ENCODE measurements around the gene DSTN.

The DSTN gene

DNA sequence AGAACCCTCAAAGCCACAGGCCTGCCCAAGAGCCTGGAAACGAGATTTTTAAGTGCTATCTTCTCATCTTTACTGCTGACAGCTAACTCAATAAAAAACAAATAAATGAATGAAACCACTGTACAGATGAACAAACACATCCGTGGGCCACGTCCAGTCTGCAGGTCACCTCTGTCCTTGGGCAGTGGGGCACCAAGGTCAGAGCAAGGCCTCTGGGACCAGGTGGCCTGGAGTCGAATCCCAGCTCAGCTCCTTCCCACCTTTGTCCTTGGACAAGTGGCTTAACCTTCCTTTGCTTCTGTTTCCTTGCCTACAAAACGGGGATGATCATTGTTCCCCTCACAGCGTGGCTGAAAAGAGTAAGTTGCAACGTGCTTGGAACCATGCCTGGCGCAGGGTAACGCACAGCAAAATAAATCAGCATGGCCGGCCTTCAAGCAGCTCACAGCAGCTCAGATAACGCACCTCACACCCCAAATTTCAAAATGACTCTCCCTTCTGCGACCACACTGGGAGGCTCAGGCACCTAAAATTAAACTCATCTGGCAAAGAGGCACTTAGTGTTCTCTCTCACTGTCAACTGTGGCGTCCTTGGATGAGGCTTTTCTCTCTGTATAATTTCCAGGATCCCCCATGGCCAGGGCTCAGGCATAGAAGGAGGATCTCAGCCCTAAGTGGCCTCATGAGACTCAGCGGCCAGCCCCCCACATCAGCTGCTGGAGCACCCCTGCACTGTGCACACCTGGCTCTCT is 76.5 kb downstream of the DSTN start:
- H3K27ac ChIP-seq (replicated peaks; ENCODE audit: low read length): no peak overlapping the region
- no peak overlapping the region for H2AFZ ChIP-seq (ENCODE audit: low read length)
- H4K8ac ChIP-seq (ENCODE audit: low read depth, low read length): no peak overlapping the region
- no peak overlapping the region for H3K9ac ChIP-seq (ENCODE audit: low read depth, low read length, poor library complexity)
- H3K4ac ChIP-seq (ENCODE audit: low read length): no peak overlapping the region
- no peak overlapping the region for H3K4me2 ChIP-seq (ENCODE audit: insufficient read depth, low read length, poor library complexity, severe bottlenecking)
- no peak overlapping the region for H2BK5ac ChIP-seq (ENCODE audit: low read length)
- H2AK5ac ChIP-seq (ENCODE audit: low read depth, low read length): peak overlapping the region; percentile 62
- H3K18ac ChIP-seq (ENCODE audit: low read length): peak overlapping the region; percentile 34
- H3K14ac ChIP-seq (ENCODE audit: low read length): no peak overlapping the region
- H3K27me3 ChIP-seq (ENCODE audit: control insufficient read depth in 3 of 3, insufficient read depth in 3 of 3, low read depth in 1 of 3, low read length in 3 of 3): no peaks in the 10 kb centered on the region
- H3K4me1 ChIP-seq (ENCODE audit: control insufficient read depth in 2 of 2, insufficient read depth in 1 of 2, low read depth in 1 of 2, low read length in 2 of 2): peaks cover 21 to 27% of the 10 kb centered on the region in 2 donors
- no peak overlapping the region for H2BK120ac ChIP-seq (ENCODE audit: low read depth, low read length)
- H3K9me3 ChIP-seq (replicated peaks in 1 of 2; ENCODE audit: control insufficient read depth in 2 of 2, insufficient read depth in 1 of 2, low read depth in 1 of 2, low read length in 2 of 2): no peaks in the 10 kb centered on the region
- WGBS, 2 donors (ENCODE audit: extremely low coverage in 2 of 2, insufficient read length in 2 of 2, insufficient replicate concordance in 1 of 2): no CpG with 5 or more reads among the region's 14 CpGs
- H2BK15ac ChIP-seq (ENCODE audit: low read length): no peak overlapping the region
- peaks cover 3% of the 10 kb centered on the region for H3K79me1 ChIP-seq (ENCODE audit: low read depth, low read length)
- H3K4me3 ChIP-seq (ENCODE audit: low read length in 2 of 2): no peak overlapping the region
- H2BK12ac ChIP-seq (ENCODE audit: low read length): no peak overlapping the region
- no peak overlapping the region for H4K91ac ChIP-seq (ENCODE audit: low read depth, low read length, poor library complexity)
- DNase-seq (ENCODE audit: low spot score): no peak
- no peak overlapping the region for H3K23ac ChIP-seq (ENCODE audit: low read depth, low read length, poor library complexity)
- H3K36me3 ChIP-seq (replicated peaks in 1 of 2; ENCODE audit: control insufficient read depth in 2 of 2, insufficient read depth in 2 of 2, low read length in 2 of 2): peaks cover 0 to 1% of the 10 kb centered on the region in 2 donors

DNA sequence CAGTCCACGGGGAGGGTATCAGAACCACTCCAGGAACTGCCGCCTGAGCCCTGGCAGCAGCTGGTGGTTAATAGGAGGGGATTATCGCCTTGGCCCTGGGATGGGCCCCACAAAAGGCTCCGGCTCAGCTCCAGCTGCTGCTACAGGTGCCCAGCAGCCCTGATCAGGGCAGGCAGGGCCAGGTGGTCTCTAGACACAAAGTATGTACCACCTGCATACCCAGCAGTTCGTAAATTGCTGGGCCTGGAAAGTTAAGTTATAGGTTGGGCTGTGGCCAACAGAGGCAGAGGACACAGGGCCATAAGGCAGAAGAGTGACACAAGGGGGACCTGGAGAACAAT is 77.1 kb downstream of the DSTN start:
- Histone ChIP-seq H3K9ac (ENCODE audit: low read depth, low read length, poor library complexity) (no peak overlapping the region), H3K4me2 (ENCODE audit: insufficient read depth, low read length, poor library complexity, severe bottlenecking) (no peak overlapping the region), H3K27ac (replicated peaks; ENCODE audit: low read length) (no peak overlapping the region), H3K79me1 (ENCODE audit: low read depth, low read length) (peaks cover 3% of the 10 kb centered on the region), H2BK120ac (ENCODE audit: low read depth, low read length) (no peak overlapping the region), H2BK5ac (ENCODE audit: low read length) (no peak overlapping the region), H2AK5ac (ENCODE audit: low read depth, low read length) (peak overlapping the region; percentile 62), H3K18ac (ENCODE audit: low read length) (no peak overlapping the region), H4K91ac (ENCODE audit: low read depth, low read length, poor library complexity) (no peak overlapping the region), H2BK15ac (ENCODE audit: low read length) (no peak overlapping the region), H3K9me3 (replicated peaks in 1 of 2; ENCODE audit: control insufficient read depth in 2 of 2, insufficient read depth in 1 of 2, low read depth in 1 of 2, low read length in 2 of 2) (no peaks in the 10 kb centered on the region), H3K4me1 (ENCODE audit: control insufficient read depth in 2 of 2, insufficient read depth in 1 of 2, low read depth in 1 of 2, low read length in 2 of 2) (peaks cover 21 to 27% of the 10 kb centered on the region in 2 donors), H3K23ac (ENCODE audit: low read depth, low read length, poor library complexity) (no peak overlapping the region), H3K36me3 (replicated peaks in 1 of 2; ENCODE audit: control insufficient read depth in 2 of 2, insufficient read depth in 2 of 2, low read length in 2 of 2) (no peaks in the 10 kb centered on the region), H2BK12ac (ENCODE audit: low read length) (no peak overlapping the region), H3K4ac (ENCODE audit: low read length) (no peak overlapping the region), H3K27me3 (ENCODE audit: control insufficient read depth in 3 of 3, insufficient read depth in 3 of 3, low read depth in 1 of 3, low read length in 3 of 3) (no peaks in the 10 kb centered on the region), H3K4me3 (ENCODE audit: low read length in 2 of 2) (no peak overlapping the region), H3K14ac (ENCODE audit: low read length) (no peak overlapping the region), H4K8ac (ENCODE audit: low read depth, low read length) (no peak overlapping the region), H2AFZ (ENCODE audit: low read length) (no peak overlapping the region)
- WGBS, 2 donors (ENCODE audit: extremely low coverage in 2 of 2, insufficient read length in 2 of 2, insufficient replicate concordance in 1 of 2): no CpG with 5 or more reads among the region's 5 CpGs
- DNase-seq (ENCODE audit: low spot score): no peak

DNA sequence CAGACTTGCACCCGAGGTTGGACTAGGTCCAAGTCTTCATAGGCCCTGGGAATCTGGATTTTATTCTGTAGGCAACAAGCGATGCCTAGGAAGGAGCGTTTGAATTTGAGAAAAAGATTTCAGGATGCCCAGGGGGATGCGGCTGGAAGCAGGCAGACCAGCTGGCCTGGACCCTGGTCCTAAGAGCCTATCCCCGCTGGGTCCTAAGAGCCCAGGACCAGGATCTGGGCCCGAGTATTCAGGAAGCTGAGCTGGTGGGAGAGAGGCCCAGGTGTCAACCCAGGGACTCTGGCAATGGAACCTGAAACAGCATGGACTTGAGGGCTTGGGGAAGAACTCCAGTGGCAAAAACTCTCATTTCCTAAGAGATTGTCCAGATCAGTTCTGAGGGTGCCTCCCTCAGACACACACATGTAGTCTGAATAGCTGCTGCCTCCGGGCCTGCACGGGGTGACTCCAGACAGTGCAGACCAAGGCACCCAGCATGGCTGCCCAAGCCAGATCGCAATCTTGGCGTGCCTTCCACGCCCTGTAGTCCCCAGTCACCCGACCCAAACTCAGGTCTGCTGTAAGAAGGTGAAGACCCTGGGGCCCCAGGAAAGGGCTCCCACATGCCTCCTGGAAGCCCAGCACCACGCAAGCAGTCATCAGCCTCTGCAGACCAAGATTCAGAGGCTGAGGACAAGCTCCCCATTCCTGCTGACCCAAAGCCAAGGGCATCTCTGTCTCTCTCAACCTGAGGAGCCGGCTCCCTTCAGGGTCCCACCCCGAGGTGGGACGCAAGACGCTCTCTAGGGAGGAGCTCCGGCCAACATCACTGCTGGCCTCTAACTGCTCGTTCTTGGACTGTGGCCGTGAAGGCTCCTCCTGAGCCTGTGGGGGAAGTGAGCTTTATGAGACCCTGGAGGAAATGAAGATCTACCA is 77.8 kb downstream of the DSTN start:
- Histone ChIP-seq H2BK120ac (ENCODE audit: low read depth, low read length) (no peak overlapping the region), H2AK5ac (ENCODE audit: low read depth, low read length) (no peak overlapping the region), H3K36me3 (replicated peaks in 1 of 2; ENCODE audit: control insufficient read depth in 2 of 2, insufficient read depth in 2 of 2, low read length in 2 of 2) (no peaks in the 10 kb centered on the region), H2BK15ac (ENCODE audit: low read length) (no peak overlapping the region), H3K4me2 (ENCODE audit: insufficient read depth, low read length, poor library complexity, severe bottlenecking) (no peak overlapping the region), H2BK5ac (ENCODE audit: low read length) (no peak overlapping the region), H3K4ac (ENCODE audit: low read length) (no peak overlapping the region), H2AFZ (ENCODE audit: low read length) (no peak overlapping the region), H3K14ac (ENCODE audit: low read length) (no peak overlapping the region), H3K79me1 (ENCODE audit: low read depth, low read length) (peaks cover 6% of the 10 kb centered on the region), H3K23ac (ENCODE audit: low read depth, low read length, poor library complexity) (no peak overlapping the region), H3K18ac (ENCODE audit: low read length) (peak overlapping the region; percentile 68), H4K91ac (ENCODE audit: low read depth, low read length, poor library complexity) (no peak overlapping the region), H3K9ac (ENCODE audit: low read depth, low read length, poor library complexity) (no peak overlapping the region), H2BK12ac (ENCODE audit: low read length) (no peak overlapping the region), H3K4me1 (ENCODE audit: control insufficient read depth in 2 of 2, insufficient read depth in 1 of 2, low read depth in 1 of 2, low read length in 2 of 2) (peaks cover 21 to 27% of the 10 kb centered on the region in 2 donors), H3K27me3 (ENCODE audit: control insufficient read depth in 3 of 3, insufficient read depth in 3 of 3, low read depth in 1 of 3, low read length in 3 of 3) (no peaks in the 10 kb centered on the region), H4K8ac (ENCODE audit: low read depth, low read length) (no peak overlapping the region), H3K4me3 (ENCODE audit: low read length in 2 of 2) (no peak overlapping the region), H3K9me3 (replicated peaks in 1 of 2; ENCODE audit: control insufficient read depth in 2 of 2, insufficient read depth in 1 of 2, low read depth in 1 of 2, low read length in 2 of 2) (no peaks in the 10 kb centered on the region), H3K27ac (replicated peaks; ENCODE audit: low read length) (no peak overlapping the region)
- DNase-seq (ENCODE audit: low spot score): no peak
- WGBS, 2 donors (ENCODE audit: extremely low coverage in 2 of 2, insufficient read length in 2 of 2, insufficient replicate concordance in 1 of 2): no CpG with 5 or more reads among the region's 20 CpGs

DNA sequence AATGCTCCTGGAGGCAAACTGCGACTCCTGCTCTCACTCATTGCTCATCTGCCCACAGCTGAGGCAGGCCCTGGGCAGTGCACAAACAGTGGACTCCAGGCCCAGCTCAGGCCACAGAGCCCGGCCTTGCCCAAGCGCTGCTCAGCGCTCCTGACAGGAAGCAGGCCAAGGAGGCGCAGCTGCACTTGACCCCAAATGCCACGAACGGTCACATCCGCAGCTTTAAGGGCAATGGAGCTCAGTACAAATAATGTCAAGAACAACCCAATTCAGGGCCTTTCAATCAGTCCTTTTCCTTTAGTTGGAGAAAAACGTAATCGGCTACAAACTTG is 78.4 kb downstream of the DSTN start:
- peaks cover 6% of the 10 kb centered on the region for H3K79me1 ChIP-seq (ENCODE audit: low read depth, low read length)
- H3K27ac ChIP-seq (replicated peaks; ENCODE audit: low read length): no peak overlapping the region
- peak overlapping the region; percentile 68 for H3K18ac ChIP-seq (ENCODE audit: low read length)
- H3K9ac ChIP-seq (ENCODE audit: low read depth, low read length, poor library complexity): no peak overlapping the region
- no peaks in the 10 kb centered on the region for H3K36me3 ChIP-seq (replicated peaks in 1 of 2; ENCODE audit: control insufficient read depth in 2 of 2, insufficient read depth in 2 of 2, low read length in 2 of 2)
- H2BK15ac ChIP-seq (ENCODE audit: low read length): no peak overlapping the region
- peaks cover 21 to 22% of the 10 kb centered on the region in 2 donors for H3K4me1 ChIP-seq (ENCODE audit: control insufficient read depth in 2 of 2, insufficient read depth in 1 of 2, low read depth in 1 of 2, low read length in 2 of 2)
- H3K4me2 ChIP-seq (ENCODE audit: insufficient read depth, low read length, poor library complexity, severe bottlenecking): no peak overlapping the region
- DNase-seq (ENCODE audit: low spot score): no peak
- H3K9me3 ChIP-seq (replicated peaks in 1 of 2; ENCODE audit: control insufficient read depth in 2 of 2, insufficient read depth in 1 of 2, low read depth in 1 of 2, low read length in 2 of 2): no peaks in the 10 kb centered on the region
- no peak overlapping the region for H3K14ac ChIP-seq (ENCODE audit: low read length)
- H3K4me3 ChIP-seq (ENCODE audit: low read length in 2 of 2): no peak overlapping the region
- no peak overlapping the region for H2AK5ac ChIP-seq (ENCODE audit: low read depth, low read length)
- no peak overlapping the region for H4K91ac ChIP-seq (ENCODE audit: low read depth, low read length, poor library complexity)
- no peak overlapping the region for H2BK120ac ChIP-seq (ENCODE audit: low read depth, low read length)
- H4K8ac ChIP-seq (ENCODE audit: low read depth, low read length): no peak overlapping the region
- H2AFZ ChIP-seq (ENCODE audit: low read length): no peak overlapping the region
- no peaks in the 10 kb centered on the region for H3K27me3 ChIP-seq (ENCODE audit: control insufficient read depth in 3 of 3, insufficient read depth in 3 of 3, low read depth in 1 of 3, low read length in 3 of 3)
- no peak overlapping the region for H3K4ac ChIP-seq (ENCODE audit: low read length)
- WGBS, 2 donors (ENCODE audit: extremely low coverage in 2 of 2, insufficient read length in 2 of 2, insufficient replicate concordance in 1 of 2): no CpG with 5 or more reads among the region's 10 CpGs
- no peak overlapping the region for H3K23ac ChIP-seq (ENCODE audit: low read depth, low read length, poor library complexity)
- no peak overlapping the region for H2BK12ac ChIP-seq (ENCODE audit: low read length)
- no peak overlapping the region for H2BK5ac ChIP-seq (ENCODE audit: low read length)
